GM15510 (cell line): ENCODE data around the gene DCTN4.

Experiments used
- POLR2A ChIP-seq: IDR thresholded peaks from 3 replicates; pipeline ENCODE4 v1.6.1; 2011; ENCODE audit warnings: borderline replicate concordance; ENCODE audit not compliant: insufficient read length; ENCODE audit errors: extremely low read depth

The DCTN4 gene

GRCh38 chr5:150710165-150710564, 48.7 kb downstream of the DCTN4 start:
- TF ChIP-seq POLR2A, result no peak

- TF ChIP-seq POLR2A, result no peak
These were observed 51.9 kb downstream of the DCTN4 start for GRCh38 chr5:150706776-150707390.

- no peak for TF ChIP-seq POLR2A
These were observed 55.1 kb downstream of the DCTN4 start for GRCh38 chr5:150703762-150704161.

GRCh38 chr5:150700594-150701377, 58.0 kb downstream of the DCTN4 start, which contains the start of gene RBM22:
RBM22 (minus strand) TSS chr5:150701062; CDS start chr5:150700985, 77 bp downstream.
- TF ChIP-seq POLR2A, result peak; percentile 72

- no peak for TF ChIP-seq POLR2A
These were observed 58.6 kb downstream of the DCTN4 start for GRCh38 chr5:150700246-150700593.

GRCh38 chr5:150694612-150695011, 64.2 kb downstream of the DCTN4 start:
- no peak for TF ChIP-seq POLR2A

GRCh38 chr5:150692276-150692675, 66.5 kb downstream of the DCTN4 start:
- no peak for TF ChIP-seq POLR2A

- TF ChIP-seq POLR2A, result no peak
These were observed 68.1 kb downstream of the DCTN4 start for GRCh38 chr5:150690760-150691159.

- no peak for TF ChIP-seq POLR2A
These were observed 69.7 kb downstream of the DCTN4 start for GRCh38 chr5:150689120-150689519.

GRCh38 chr5:150676578-150676977, 82.2 kb downstream of the DCTN4 start:
- no peak for TF ChIP-seq POLR2A

GRCh38 chr5:150675069-150675468, 83.7 kb downstream of the DCTN4 start:
- no peak for TF ChIP-seq POLR2A

GRCh38 chr5:150674341-150674821, 84.4 kb downstream of the DCTN4 start:
- TF ChIP-seq POLR2A, result no peak

- TF ChIP-seq POLR2A, result no peak
These were observed 85.9 kb downstream of the DCTN4 start for GRCh38 chr5:150672884-150673275.

- no peak for TF ChIP-seq POLR2A
These were observed 86.5 kb downstream of the DCTN4 start for GRCh38 chr5:150672237-150672883.

GRCh38 chr5:150671509-150672236, 87.1 kb downstream of the DCTN4 start:
- no peak for TF ChIP-seq POLR2A
